GM04504 (cell line): ENCODE measurements around the gene PIGU.
"Not testable (repeated sequence)": the region's sequence is repeated elsewhere in the genome, so short reads cannot be mapped to it uniquely, and the experiment has no call there.

Source experiments
- DNase-seq: peaks from one replicate; pipeline ENCODE4 v3.0.0-alpha.2; 2012; ENCODE audit warnings: low read depth

PIGU gene

DNA sequence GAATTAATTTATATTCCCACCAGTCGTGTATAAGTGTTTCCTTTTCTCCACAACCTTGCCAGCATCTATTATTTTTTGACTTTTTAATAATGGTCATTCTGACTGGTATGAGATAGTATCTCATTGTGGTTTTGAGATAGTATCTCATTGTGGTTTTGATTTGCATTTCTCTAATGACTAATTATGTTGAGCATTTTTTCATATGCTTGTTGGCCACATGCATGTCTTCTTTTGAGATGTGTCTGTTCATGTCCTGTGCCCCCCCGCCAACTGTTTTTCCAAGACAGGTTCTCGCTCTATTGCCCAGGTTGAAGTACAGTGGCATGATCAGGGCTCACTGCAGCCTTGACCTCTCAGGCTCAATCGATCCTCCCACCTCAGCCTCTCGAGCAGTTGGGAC is 15.1 kb downstream of the PIGU start:
- DNase-seq, result not testable (repeated sequence)

GRCh38 chr20:34658654-34659053 is 18.2 kb downstream of the PIGU start:
- DNase-seq, result not testable (repeated sequence)

DNA sequence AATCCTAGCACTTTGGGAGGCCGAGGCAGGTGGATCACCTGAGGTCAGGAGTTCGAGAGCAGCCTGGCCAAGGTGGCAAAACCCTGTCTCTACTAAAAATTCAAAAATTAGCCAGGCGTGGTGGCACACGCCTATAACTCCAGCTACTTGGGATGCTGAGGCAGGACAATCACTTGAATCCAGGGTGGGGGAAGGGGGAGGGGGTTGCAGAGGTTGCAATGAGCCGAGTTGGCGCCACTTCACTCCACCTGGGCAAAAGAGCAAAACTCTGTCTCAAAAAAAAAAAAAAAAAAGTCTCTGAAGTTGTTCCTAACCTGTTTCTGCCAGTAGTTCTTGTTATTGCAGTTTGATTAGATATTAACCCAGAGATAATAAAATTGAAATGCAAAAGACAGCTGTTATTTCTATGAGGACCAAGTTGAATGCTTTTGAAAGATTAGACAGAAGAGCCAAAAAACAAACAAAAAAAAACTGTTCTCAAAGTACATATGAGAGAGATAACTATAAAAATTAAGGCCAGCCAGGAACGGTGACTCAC is 22.6 kb downstream of the PIGU start:
- no peak for DNase-seq

DNA sequence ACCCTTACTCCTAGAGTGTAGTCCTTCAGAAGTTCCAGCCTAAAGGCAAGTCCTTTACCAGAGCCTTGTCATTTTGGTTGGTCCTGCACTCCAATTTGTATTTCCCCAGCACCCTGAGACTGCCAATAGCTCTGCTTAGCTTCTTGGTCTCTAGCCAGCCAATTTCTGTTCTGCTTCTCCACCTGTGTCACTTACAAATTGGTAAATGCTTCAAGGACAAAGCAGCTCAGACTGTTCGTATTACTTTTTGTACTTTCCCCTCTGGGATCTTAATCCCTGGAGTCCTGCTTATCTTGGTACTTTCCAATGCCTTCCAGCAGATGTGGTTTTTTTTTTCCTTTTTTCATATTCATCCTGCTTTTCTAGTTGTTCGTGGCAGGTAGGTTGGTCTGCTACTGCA is 25.7 kb downstream of the PIGU start:
- DNase-seq, result no peak

DNA sequence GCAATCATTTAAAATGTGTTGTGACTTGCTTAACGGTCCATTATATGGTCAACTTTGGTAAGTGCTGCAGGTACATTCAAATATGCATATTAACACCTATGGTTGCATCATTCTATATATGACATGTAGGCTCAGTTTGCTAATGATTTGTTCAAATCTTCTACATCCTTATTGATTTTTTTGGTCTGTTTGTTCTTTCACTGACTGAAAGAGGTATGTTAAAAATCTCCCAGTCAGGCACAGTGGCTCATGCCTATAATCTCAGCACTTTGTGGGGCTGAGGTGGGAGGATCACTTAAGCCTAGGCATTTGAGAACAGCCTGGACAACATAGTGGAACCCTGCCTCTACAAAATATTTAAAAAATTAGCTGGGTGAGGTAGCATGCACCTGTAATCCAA is 29.2 kb downstream of the PIGU start:
- no peak for DNase-seq

- no peak for DNase-seq
Observed at GRCh38 chr20:34644951-34645350, 31.9 kb downstream of the PIGU start.

DNA sequence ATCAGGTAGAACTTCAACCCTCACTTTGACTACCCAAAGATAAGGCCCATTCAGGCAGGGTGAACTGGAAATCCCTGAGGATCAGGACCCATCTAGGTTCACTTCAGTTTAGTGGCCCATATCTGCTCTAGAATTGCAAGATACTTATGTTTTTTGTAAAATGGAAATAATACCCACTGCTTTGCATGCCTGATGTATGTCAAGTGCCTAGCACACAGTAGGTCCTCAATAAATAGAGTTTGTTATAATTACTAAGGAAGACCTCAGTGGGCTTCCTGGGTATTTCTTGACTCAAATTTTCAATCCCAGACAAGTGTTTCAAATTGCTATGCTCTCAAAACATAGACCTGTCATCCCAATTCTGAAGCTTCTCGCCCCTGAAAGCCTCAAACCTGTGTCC is 32.5 kb downstream of the PIGU start:
- DNase-seq, result no peak

DNA sequence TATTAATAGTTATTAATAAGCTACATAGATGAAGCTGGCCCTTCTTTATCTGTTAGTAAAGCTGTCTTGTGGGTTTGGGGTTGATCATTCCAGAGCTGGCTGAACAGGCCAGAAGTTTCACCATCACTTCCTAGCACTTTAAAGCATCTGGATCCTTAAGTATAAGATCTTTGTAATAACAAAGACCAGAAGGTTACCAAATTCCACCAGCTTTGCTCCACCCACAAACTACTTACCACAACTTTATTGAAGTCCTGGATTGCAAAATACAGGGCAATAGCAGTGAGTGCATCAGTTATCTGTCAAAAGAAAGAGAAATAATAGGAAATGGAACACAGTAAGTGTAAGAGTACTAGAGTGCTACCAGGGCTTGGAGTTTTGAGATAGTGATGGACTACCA is 33.0 kb downstream of the PIGU start:
- DNase-seq, result peak; percentile 79

- DNase-seq, result no peak
Observed at GRCh38 chr20:34642009-34642408, 34.9 kb downstream of the PIGU start.

- no peak for DNase-seq
Observed at GRCh38 chr20:34639755-34640222, 37.1 kb downstream of the PIGU start.

DNA sequence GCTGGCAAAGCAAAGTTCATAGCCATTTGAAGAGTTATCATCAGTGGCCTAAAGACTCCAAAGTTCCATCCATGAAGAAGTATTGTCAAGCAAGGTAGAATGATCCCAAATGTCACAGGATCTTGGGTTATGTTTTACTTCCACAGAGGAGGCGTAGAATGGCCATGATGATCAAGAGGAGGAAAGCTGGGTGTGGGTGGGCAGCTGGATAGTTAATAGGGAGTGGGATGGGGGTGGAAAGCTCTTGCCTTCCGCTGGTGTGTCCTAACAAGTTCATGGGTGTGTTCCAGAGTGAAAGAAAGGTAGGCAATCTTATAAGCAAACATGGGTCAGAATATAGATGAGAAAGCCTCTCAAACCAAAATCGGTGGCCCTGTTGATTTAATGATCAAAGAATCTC is 38.4 kb downstream of the PIGU start:
- DNase-seq, result no peak

- no peak for DNase-seq
Observed at GRCh38 chr20:34638039-34638292, 38.9 kb downstream of the PIGU start.

GRCh38 chr20:34637245-34638038 is 39.5 kb downstream of the PIGU start:
- DNase-seq, result peak; percentile 74

- DNase-seq, result no peak
Observed at GRCh38 chr20:34636648-34637047, 40.2 kb downstream of the PIGU start.

DNA sequence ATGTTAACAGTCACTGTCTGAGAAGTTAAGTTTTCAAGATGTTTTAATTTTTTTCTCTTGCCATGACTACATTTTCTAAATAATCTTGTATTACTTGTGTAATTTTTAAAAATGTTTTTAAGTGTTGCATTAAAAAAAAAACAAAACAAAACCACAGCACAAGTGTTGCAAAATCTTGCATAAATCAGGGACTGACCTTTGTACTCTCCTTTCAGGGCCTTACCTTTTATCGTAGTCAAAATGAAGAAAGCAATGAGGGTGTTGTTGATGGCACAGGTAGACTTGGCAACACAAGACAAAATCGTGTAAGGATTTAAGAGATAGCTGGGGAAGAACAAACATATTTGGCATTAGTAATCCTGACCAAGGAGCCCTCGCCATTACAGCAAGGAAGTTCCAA is 42.5 kb downstream of the PIGU start:
- no peak for DNase-seq

DNA sequence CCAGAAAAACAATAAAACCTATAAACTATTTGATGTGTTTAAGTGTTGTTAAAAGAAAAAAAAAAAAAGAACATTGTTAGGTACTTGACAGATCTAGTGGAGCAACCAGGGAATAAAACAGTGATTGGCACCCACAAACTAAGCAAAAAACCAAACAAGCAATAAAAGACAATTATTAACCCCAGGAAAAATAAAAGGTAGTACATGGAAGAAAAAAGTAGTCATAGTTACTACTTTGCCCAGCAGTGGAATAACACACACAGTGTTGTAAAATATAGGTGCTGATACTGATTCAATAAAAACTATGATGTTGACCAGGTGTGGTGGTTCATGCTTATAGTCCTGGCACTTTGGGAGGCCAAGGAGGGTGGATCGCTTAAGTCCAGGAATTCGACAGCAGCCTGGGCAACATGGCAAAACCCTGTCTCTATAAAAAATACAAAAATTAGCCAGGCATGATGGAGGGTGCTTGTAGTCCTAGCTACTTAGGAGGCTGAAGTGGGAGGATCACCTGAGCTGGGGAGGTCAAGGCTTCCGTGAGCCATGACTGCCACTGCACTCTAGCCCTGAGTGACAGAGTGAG is 43.9 kb downstream of the PIGU start:
- DNase-seq, result no peak

DNA sequence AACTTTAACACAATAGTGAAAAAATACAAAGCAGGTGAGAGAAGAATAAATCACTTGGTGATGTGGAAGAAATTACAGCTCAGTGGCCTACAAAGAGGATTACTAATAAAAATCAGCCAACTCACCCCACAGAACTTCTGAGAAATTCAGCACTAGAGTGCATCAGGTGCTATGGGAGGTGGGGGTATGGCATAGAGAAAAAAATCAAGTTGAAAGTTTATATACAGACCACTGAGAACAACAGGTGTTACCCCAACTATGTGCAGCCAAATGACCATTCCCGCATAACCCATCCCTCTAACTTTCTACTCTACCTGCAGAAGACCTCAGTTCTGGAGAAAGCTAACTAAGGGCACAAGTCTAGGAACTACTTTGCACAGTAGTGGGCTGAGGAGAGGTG is 47.0 kb downstream of the PIGU start:
- no peak for DNase-seq

- DNase-seq, result no peak
Observed at GRCh38 chr20:34629342-34629741, 47.5 kb downstream of the PIGU start.

- no peak for DNase-seq
Observed at GRCh38 chr20:34628026-34628425, 48.9 kb downstream of the PIGU start.

- no peak for DNase-seq
Observed at GRCh38 chr20:34627458-34627857, 49.4 kb downstream of the PIGU start.

DNA sequence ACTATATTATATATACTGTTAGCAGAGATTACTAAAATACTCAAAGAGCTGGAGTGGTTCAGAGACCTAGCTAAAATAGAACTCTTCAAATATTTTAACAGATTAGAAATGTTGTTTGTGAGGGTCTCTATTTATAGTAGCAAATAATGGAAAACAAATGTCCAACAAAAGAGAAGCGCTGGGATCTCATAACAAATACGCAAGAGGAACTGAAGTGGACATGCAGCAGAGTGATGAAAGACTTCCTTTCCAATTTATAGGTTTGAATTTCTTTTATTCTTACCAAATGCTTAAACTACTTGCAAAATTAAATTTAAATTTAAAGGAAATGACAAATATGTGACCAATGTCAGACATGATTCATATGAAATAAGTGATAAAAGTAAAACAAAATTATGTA is 49.9 kb downstream of the PIGU start:
- no peak for DNase-seq

GRCh38 chr20:34624629-34625028 is 52.3 kb downstream of the PIGU start:
- no peak for DNase-seq

- DNase-seq, result no peak
Observed at GRCh38 chr20:34622821-34623451, 54.0 kb downstream of the PIGU start.
